DND-41 (cell line): ENCODE measurements around the gene S100A9.

ENCODE experiments used
- CTCF ChIP-seq: IDR thresholded peaks from 2 replicates; pipeline ENCODE4 v1.5.1; 2012; ENCODE audit warnings: borderline replicate concordance, low read length, moderate library complexity, mild to moderate bottlenecking; ENCODE audit not compliant: poor library complexity, severe bottlenecking; ENCODE audit errors: extremely low read depth
- EZH2 ChIP-seq: IDR thresholded peaks from 3 replicates; pipeline ENCODE4 v1.6.1; 2012; ENCODE audit warnings: borderline replicate concordance, low read depth, mild to moderate bottlenecking, moderate library complexity, low read length, inconsistent platforms; ENCODE audit not compliant: severe bottlenecking

DNA sequence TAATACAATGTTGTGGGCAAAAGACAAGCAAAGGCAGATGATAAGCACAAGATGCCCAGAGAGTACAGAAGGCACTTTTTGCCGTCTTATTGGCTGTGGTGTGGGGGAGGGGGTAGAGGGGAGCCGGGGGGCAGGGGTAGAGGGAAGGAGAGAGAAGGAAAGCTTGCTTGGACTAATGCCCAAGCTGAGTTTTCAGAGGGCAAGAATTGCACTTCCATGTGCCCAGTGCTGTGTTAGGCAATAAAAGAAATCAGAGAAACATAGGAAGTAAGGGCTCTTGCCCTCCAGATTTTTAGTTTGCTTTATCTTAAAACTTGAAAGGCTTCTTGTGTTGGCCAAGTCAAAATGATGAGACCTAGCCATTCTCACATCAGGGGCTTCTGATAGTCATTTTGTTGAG lies 9.4 kb downstream of the S100A9 start:
- TF ChIP-seq CTCF (no peak), EZH2 (no peak)
